Thymus (tissue), 11 donors: ENCODE measurements around the gene MTUS2. TPM values are rescaled to one million over a fixed set of nuclear protein-coding genes. Genes with fewer than 3 reads are reported as not detected.

Source experiments
- DNase-seq, 9 donors: peaks; one replicate each; pipeline ENCODE4 v3.0.0-alpha.2; 2013; ENCODE audit warnings: low spot score in 9 of 9, low read depth in 6 of 9, missing footprints in 1 of 9
- H3K27ac ChIP-seq, 2 donors: one replicate each; pipeline ENCODE4 v1.5.1; 2013; ENCODE audit warnings: control low read depth in 1 of 2, low read depth in 1 of 2, low read length in 1 of 2, mild to moderate bottlenecking in 1 of 2, moderate library complexity in 1 of 2
- H3K27me3 ChIP-seq, 2 donors: one replicate each; pipeline ENCODE4 v1.5.1; 2013; ENCODE audit warnings: low read length in 1 of 2; ENCODE audit not compliant: control insufficient read depth in 2 of 2, insufficient read depth in 1 of 2
- H3K36me3 ChIP-seq, 2 donors: one replicate each; pipeline ENCODE4 v1.5.1; 2013; ENCODE audit warnings: low read length in 1 of 2, mild to moderate bottlenecking in 1 of 2, moderate library complexity in 1 of 2; ENCODE audit not compliant: control insufficient read depth in 2 of 2, insufficient read depth in 2 of 2
- H3K4me1 ChIP-seq, 2 donors: one replicate each; pipeline ENCODE4 v1.5.1; 2013; ENCODE audit warnings: low read length in 2 of 2; ENCODE audit not compliant: control insufficient read depth in 2 of 2, insufficient read depth in 2 of 2
- H3K4me3 ChIP-seq, 2 donors: one replicate each; pipeline ENCODE4 v1.5.1; 2013; ENCODE audit warnings: low read length in 2 of 2, control low read depth in 1 of 2, mild to moderate bottlenecking in 1 of 2
- H3K9me3 ChIP-seq, 2 donors: one replicate each; pipeline ENCODE4 v1.5.1; 2013; ENCODE audit warnings: low read length in 1 of 2, mild to moderate bottlenecking in 1 of 2; ENCODE audit not compliant: control insufficient read depth in 2 of 2, insufficient read depth in 1 of 2
- WGBS: extraction: QIAGEN DNeasy Blood & Tissue Kit; methylation state at CpG from one replicate; pipeline ENCODE4 v1.1.7; 2013; 5-methylcytosine and 5-hydroxymethylcytosine counted together
- polyA plus RNA-seq: library from polyadenylated mRNA; stranded (reverse); fragments of 200-250 nt; gene quantifications from one replicate; pipeline ENCODE4 v1.2.3, GENCODE V29; 2013
- total RNA-seq: library from RNA; stranded (reverse); fragments of 120-200 nt; gene quantifications from one replicate; pipeline ENCODE4 v1.2.4, GENCODE V29; 2013
- donor health status: healthy.

Gene MTUS2
- total and polyA plus RNA-seq, 2 donors, result 0.09 to 0.18 TPM

- Histone ChIP-seq H3K27ac (no peak overlapping the region), H3K27me3 (no peaks in the 10 kb centered on the region), H3K4me3 (no peak overlapping the region), H3K36me3 (no peaks in the 10 kb centered on the region), H3K4me1 (no peaks in the 10 kb centered on the region), H3K9me3 (no peaks in the 10 kb centered on the region)
- 83% methylated on average over 2 of the region's 2 CpGs for WGBS
- no peak for DNase-seq
Measured at GRCh38 chr13:28850226-28850625, 30.1 kb downstream of the MTUS2 start.

GRCh38 chr13:28851422-28851821 lies 31.3 kb downstream of the MTUS2 start:
- Histone ChIP-seq H3K4me1 (no peaks in the 10 kb centered on the region), H3K9me3 (no peaks in the 10 kb centered on the region), H3K36me3 (no peaks in the 10 kb centered on the region), H3K27me3 (no peaks in the 10 kb centered on the region), H3K27ac (no peak overlapping the region), H3K4me3 (no peak overlapping the region)
- 85% methylated on average over 6 of the region's 6 CpGs for WGBS
- DNase-seq, result no peak

GRCh38 chr13:28854657-28855056 lies 34.5 kb downstream of the MTUS2 start:
- H3K4me1 ChIP-seq, result no peaks in the 10 kb centered on the region
- 90% methylated on average over 4 of the region's 4 CpGs for WGBS

GRCh38 chr13:28856287-28856686 lies 36.1 kb downstream of the MTUS2 start:
- no peak for DNase-seq
- no peak overlapping the region for H3K4me3 ChIP-seq
- 92% methylated on average over 6 of the region's 6 CpGs for WGBS

More at GRCh38 chr13:28854657-28855056, 34.5 kb downstream of the MTUS2 start:
- no peaks in the 10 kb centered on the region for H3K9me3 ChIP-seq
- no peaks in the 10 kb centered on the region for H3K27me3 ChIP-seq
- no peak overlapping the region for H3K27ac ChIP-seq
- H3K4me3 ChIP-seq, result no peak overlapping the region
- no peaks in the 10 kb centered on the region for H3K36me3 ChIP-seq
- no peak for DNase-seq

GRCh38 chr13:28859069-28859468 lies 38.9 kb downstream of the MTUS2 start:
- Histone ChIP-seq H3K27ac (no peak overlapping the region), H3K9me3 (no peaks in the 10 kb centered on the region), H3K4me1 (no peaks in the 10 kb centered on the region), H3K36me3 (no peaks in the 10 kb centered on the region), H3K4me3 (no peak overlapping the region), H3K27me3 (no peaks in the 10 kb centered on the region)
- WGBS, result 97% methylated on average over 2 of the region's 2 CpGs
- DNase-seq, result no peak

More at GRCh38 chr13:28856287-28856686, 36.1 kb downstream of the MTUS2 start:
- Histone ChIP-seq H3K27ac (no peak overlapping the region), H3K4me1 (no peaks in the 10 kb centered on the region), H3K9me3 (no peaks in the 10 kb centered on the region), H3K27me3 (no peaks in the 10 kb centered on the region), H3K36me3 (no peaks in the 10 kb centered on the region)

GRCh38 chr13:28859717-28860116 lies 39.6 kb downstream of the MTUS2 start:
- WGBS, result 95% methylated on average over 2 of the region's 2 CpGs
- Histone ChIP-seq H3K4me1 (no peaks in the 10 kb centered on the region), H3K27me3 (no peaks in the 10 kb centered on the region), H3K27ac (no peak overlapping the region), H3K9me3 (no peaks in the 10 kb centered on the region), H3K36me3 (no peaks in the 10 kb centered on the region), H3K4me3 (no peak overlapping the region)
- no peak for DNase-seq

GRCh38 chr13:28864544-28864943 lies 44.4 kb downstream of the MTUS2 start:
- DNase-seq, result no peak
- WGBS, result 0% methylated on average over 1 of the region's 1 CpG

GRCh38 chr13:28865149-28865744 lies 45.1 kb downstream of the MTUS2 start:
- no peaks in the 10 kb centered on the region for H3K9me3 ChIP-seq
- H3K27ac ChIP-seq, result no peak overlapping the region
- H3K4me3 ChIP-seq, result no peak overlapping the region
- DNase-seq, result no peak
- 91% methylated on average over 5 of the region's 5 CpGs for WGBS
- H3K36me3 ChIP-seq, result no peaks in the 10 kb centered on the region
- no peaks in the 10 kb centered on the region for H3K27me3 ChIP-seq
- H3K4me1 ChIP-seq, result no peaks in the 10 kb centered on the region

More at GRCh38 chr13:28864544-28864943, 44.4 kb downstream of the MTUS2 start:
- H3K27ac ChIP-seq, result no peak overlapping the region
- no peaks in the 10 kb centered on the region for H3K4me1 ChIP-seq
- no peak overlapping the region for H3K4me3 ChIP-seq
- H3K36me3 ChIP-seq, result no peaks in the 10 kb centered on the region
- H3K27me3 ChIP-seq, result no peaks in the 10 kb centered on the region
- no peaks in the 10 kb centered on the region for H3K9me3 ChIP-seq

- H3K36me3 ChIP-seq, result no peaks in the 10 kb centered on the region
- 87% methylated on average over 7 of the region's 7 CpGs for WGBS
- no peak for DNase-seq
- H3K27me3 ChIP-seq, result no peaks in the 10 kb centered on the region
- H3K27ac ChIP-seq, result no peak overlapping the region
- H3K4me3 ChIP-seq, result no peak overlapping the region
- H3K4me1 ChIP-seq, result no peaks in the 10 kb centered on the region
- no peaks in the 10 kb centered on the region for H3K9me3 ChIP-seq
Measured at GRCh38 chr13:28865951-28866350, 45.8 kb downstream of the MTUS2 start.
